A549 treated with Mapracorat at 1 μM for 4 hours (cell line): ENCODE results near the gene DAZAP1. TPM values are rescaled to one million over a fixed set of nuclear protein-coding genes. Genes with fewer than 3 reads are reported as not detected.

Source experiments
- total RNA-seq: library from RNA; stranded (reverse); fragments of 200-300 nt; extraction: Qiagen RNA extraction; gene quantifications from 5 replicates; pipeline ENCODE4 v1.2.3, GENCODE V29; 2022

Gene DAZAP1
- 74.9 to 108 TPM (median 102 TPM) in 5 replicates for total RNA-seq

GRCh38 chr19:1407528-1408299, at the start of gene DAZAP1:
Gene DAZAP1 (plus strand): TSS chr19:1407586. CDS start chr19:1407774, 188 bp downstream.

GRCh38 chr19:1383312-1384084, 23.9 kb upstream of the DAZAP1 start, which contains the start of gene NDUFS7:
Gene NDUFS7 (plus strand): TSS chr19:1383907. CDS start chr19:1383927, 20 bp downstream.

GRCh38 chr19:1401138-1401888, 6.1 kb upstream of the DAZAP1 start, which contains the start of gene GAMT:
Gene GAMT (minus strand): TSS chr19:1401542. CDS start chr19:1401476, 66 bp downstream.

GRCh38 chr19:1438035-1438932, 30.9 kb downstream of the DAZAP1 start, which contains the start of gene RPS15:
Gene RPS15 (plus strand): TSS chr19:1438396. CDS start chr19:1438426, 30 bp downstream.

GRCh38 chr19:1449467-1450442, 42.4 kb downstream of the DAZAP1 start, which contains the start of gene APC2:
Gene APC2 (plus strand): TSS chr19:1450121. CDS start chr19:1453002, 2,881 bp downstream.

GRCh38 chr19:1478934-1479707, 71.7 kb downstream of the DAZAP1 start, which contains the start of gene C19orf25:
Gene C19orf25 (minus strand): TSS chr19:1479215. CDS start chr19:1478903, 312 bp downstream.

Other genes with a start within 250 kb of the DAZAP1 start
- gene SBNO2, start 233.3 kb upstream of the DAZAP1 start, total RNA-seq = 23.2 to 39.6 TPM (median 36.2 TPM) in 5 replicates
- 31.4 to 37.3 TPM (median 35.9 TPM) in 5 replicates for gene STK11, start 201.8 kb upstream of the DAZAP1 start, total RNA-seq
- 2.2 to 4.6 TPM (median 4.4 TPM) in 5 replicates for gene CBARP, start 169.6 kb upstream of the DAZAP1 start, total RNA-seq
- gene ATP5F1D, start 165.8 kb upstream of the DAZAP1 start, total RNA-seq = 76.6 to 174 TPM (median 172 TPM) in 5 replicates
- gene MIDN, start 159.0 kb upstream of the DAZAP1 start, total RNA-seq = 42.8 to 54.2 TPM (median 50.7 TPM) in 5 replicates
- 94.0 to 177 TPM (median 104 TPM) in 5 replicates for gene CIRBP, start 138.3 kb upstream of the DAZAP1 start, total RNA-seq
- 43.0 to 92.1 TPM (median 78.4 TPM) in 5 replicates for gene FAM174C, start 132.1 kb upstream of the DAZAP1 start, total RNA-seq
- 1.5 to 2.4 TPM (median 1.7 TPM) in 5 replicates for gene EFNA2, start 121.7 kb upstream of the DAZAP1 start, total RNA-seq
- 70.5 to 76.7 TPM (median 73.9 TPM) in 5 replicates for gene NDUFS7, start 23.7 kb upstream of the DAZAP1 start, total RNA-seq
- 27.5 to 43.7 TPM (median 40.5 TPM) in 5 replicates for gene GAMT, start 6.0 kb upstream of the DAZAP1 start, total RNA-seq
- 1,432 to 1,976 TPM (median 1,893 TPM) in 5 replicates for gene RPS15, start 30.8 kb downstream of the DAZAP1 start, total RNA-seq
- 0.64 to 2.7 TPM (median 1.8 TPM) in 5 replicates for gene APC2, start 42.5 kb downstream of the DAZAP1 start, total RNA-seq
- 9.1 to 20.0 TPM (median 17.5 TPM) in 5 replicates for gene C19orf25, start 71.6 kb downstream of the DAZAP1 start, total RNA-seq
- 0.52 to 1.2 TPM (median 1.0 TPM) in 5 replicates for gene PCSK4, start 82.8 kb downstream of the DAZAP1 start, total RNA-seq
- gene REEP6, start 83.6 kb downstream of the DAZAP1 start, total RNA-seq = 4.4 to 5.8 TPM (median 4.9 TPM) in 5 replicates
- 2.3 to 3.5 TPM (median 3.4 TPM) in 5 replicates for gene ADAMTSL5, start 105.4 kb downstream of the DAZAP1 start, total RNA-seq
- not detected in 5 replicates for gene PLK5, start 116.5 kb downstream of the DAZAP1 start, total RNA-seq
- 5.9 to 13.5 TPM (median 12.5 TPM) in 5 replicates for gene MEX3D, start 160.7 kb downstream of the DAZAP1 start, total RNA-seq
- gene MBD3, start 185.3 kb downstream of the DAZAP1 start, total RNA-seq = 32.8 to 54.3 TPM (median 44.6 TPM) in 5 replicates
- 87.9 to 189 TPM (median 174 TPM) in 5 replicates for gene UQCR11, start 197.9 kb downstream of the DAZAP1 start, total RNA-seq
- 48.3 to 69.6 TPM (median 64.1 TPM) in 5 replicates for gene TCF3, start 245.0 kb downstream of the DAZAP1 start, total RNA-seq